ENCODE data around the gene NAT9.

GRCh38 chr17:74815550-74816370, 39.6 kb upstream of the NAT9 start:
- TF ChIP-seq POLR2A (IDR thresholded peaks at IDR 0.05; ENCODE audit: low read length), result no peak
- TF ChIP-seq GATA1 (IDR thresholded peaks at IDR 0.05; ENCODE audit: low read depth, low read length), result no peak
